GM18505 (cell line): ENCODE results near the gene SMIM43.
"Not testable (repeated sequence)": the region's sequence is repeated elsewhere in the genome, so short reads cannot be mapped to it uniquely, and the experiment has no call there.

ENCODE experiments used
- ATAC-seq: cut with Tn5 transposase; IDR thresholded peaks from one replicate; pipeline ENCODE4 v1.9.1; 2021; ENCODE audit not compliant: unreplicated experiment
- POLR2A ChIP-seq: IDR thresholded peaks from 4 replicates; pipeline ENCODE4 v1.6.1; 2011; ENCODE audit warnings: borderline replicate concordance; ENCODE audit not compliant: insufficient read depth, insufficient read length; ENCODE audit errors: extremely low read depth

The SMIM43 gene

DNA sequence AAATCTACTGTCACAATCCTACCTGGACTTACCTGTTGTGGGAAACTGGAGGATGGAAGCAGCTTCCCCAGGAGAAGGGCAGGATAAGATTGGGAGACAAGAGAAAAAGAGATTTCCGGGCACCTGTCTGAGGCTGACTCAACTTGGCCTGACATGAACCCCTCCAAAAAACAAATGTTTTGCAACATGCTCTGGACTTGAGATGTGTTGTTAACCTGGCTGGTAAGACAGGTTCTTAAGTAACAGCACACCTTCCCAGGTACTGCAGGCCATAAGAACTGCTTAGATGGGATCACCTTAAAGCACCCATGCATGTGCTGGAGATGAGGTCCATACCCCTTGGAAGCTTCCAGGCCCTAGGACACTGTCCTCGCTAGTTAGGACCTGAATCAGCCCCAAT is 4.4 kb upstream of the SMIM43 start:
- TF ChIP-seq POLR2A: no peak
- ATAC-seq: no peak

DNA sequence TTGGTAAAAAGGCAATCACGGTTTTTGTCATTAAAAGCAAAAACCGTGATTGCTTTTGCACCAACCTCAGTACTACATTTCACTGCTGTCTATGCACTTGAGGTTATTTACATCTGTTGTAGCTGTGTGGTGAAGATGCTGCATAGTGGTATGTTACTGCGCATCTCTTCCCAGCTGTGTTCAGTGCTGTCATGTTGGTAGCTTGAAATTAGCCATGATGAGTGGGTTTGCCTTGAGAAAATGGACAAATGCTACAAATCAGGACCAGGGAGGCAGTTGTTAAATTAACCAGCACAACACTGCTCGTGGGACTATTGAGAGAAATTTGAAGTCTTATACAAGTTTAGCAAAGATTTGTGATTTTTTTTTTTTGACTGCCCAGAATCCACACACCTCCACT is 2.2 kb upstream of the SMIM43 start:
- no peak for ATAC-seq
- TF ChIP-seq POLR2A: no peak

DNA sequence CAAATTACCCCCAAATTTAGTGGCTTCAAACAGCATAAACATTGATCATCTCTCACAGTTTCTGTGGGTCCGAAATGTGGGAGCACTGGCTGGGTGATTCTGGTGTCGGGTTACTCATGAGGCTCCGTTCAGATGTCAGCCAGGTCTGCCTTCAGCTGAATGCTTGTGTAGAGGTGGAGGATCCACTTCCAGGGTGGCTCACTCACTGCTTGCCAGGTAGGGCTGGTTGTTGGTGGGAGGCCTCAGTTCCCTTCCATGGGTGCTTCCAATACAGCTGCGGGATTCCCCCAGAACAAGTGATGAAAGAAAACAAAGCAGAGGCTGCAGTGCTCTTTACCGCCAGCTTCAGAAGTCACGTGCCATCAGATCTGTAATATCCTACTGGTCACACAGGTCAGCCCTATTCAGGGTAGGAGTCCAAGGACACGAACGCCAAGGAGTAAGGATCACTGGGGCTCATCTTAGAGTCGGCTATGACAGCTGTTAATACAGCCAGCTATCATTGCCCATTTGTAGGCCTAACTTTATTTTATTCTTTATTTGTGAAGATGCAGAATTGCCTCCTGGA is 1.1 kb upstream of the SMIM43 start:
- no peak for TF ChIP-seq POLR2A

DNA sequence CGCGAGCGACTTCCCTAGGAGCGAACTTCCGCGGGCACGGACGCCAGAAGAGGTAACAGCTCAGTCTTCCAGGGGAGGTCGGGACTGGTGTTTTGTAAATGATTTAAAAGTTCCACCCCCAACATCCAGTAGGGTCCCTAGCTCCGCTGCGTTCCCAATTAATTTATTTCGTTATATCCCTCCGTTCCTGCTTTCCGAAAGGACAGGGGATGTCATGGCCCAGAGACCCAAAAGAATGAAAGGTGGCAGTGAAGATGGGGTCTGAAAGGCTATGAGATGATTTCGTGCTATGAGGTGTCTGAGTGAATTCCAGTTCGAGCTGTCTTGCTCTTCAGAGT is 373 bp upstream of the SMIM43 start:
- ATAC-seq: no peak
- no peak for TF ChIP-seq POLR2A

More for the DNA sequence above, 1.1 kb upstream of the SMIM43 start:
- ATAC-seq: no peak

DNA sequence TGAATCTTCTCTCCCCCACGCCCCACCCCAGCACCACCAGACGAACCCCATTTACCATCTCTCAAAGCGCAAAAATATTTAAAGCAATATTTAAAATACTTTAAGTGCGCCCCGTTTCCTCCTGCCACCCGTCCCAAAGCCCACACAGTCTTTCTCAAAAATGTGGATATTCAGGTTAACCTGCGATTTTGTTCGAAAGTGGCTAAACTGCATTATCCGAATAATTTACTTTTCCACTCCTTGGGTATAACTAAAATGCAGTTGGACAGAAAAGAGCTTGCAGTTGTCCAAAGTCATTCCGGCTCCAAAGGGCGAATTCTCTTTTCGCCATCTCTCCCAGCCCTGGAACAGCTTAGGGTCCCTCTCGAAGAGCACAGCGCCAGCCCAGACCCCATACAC is 662 bp downstream of the SMIM43 start:
- ATAC-seq: no peak
- no peak for TF ChIP-seq POLR2A

DNA sequence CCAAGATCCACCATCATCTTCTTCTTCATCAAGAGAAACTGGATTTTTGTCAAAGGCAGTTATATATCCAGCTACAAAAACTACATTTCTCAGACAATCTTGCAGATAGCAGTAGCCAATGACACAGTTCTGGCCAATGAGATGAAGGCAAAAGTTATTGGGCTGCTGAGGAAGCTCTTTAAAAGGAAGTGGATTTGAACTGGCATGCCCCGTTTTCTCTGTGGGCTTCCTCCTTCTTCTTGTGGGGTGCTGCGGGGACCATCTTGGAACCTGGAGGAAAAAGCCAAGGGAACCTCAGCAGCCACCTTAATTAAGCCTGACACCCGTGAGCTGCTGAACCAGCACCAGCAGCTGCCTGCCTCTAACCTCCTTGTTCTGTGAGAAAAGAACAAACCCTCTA is 4.8 kb downstream of the SMIM43 start:
- no peak for ATAC-seq
- no peak for TF ChIP-seq POLR2A

DNA sequence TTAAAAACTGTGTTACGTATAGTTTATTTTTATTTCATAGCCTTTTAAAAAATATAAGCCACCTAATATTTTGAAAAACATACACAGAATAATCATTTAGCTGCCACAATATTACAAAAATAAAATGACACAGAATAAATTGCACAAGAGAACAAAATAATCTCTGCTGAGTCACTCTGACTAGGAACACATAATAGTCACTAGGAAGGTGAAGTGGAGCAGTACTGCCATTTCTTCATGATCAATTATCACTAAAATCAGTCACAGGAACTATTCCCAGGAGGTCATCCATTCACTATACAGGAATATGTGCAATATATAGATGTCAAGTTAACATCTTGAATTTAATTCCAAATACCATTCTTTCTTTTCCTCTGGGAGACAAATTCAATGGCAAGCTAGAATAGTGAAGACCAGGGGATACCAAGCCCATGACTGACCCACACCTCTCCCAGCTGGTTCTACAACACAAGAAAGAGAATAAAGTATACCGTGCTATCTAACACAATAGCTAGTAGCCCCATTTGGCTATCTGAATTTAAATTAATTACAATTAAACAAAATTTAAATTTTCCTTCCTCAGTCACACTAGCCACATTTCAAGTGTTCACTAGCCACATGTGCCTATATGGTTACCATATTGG is 5.9 kb downstream of the SMIM43 start:
- no peak for TF ChIP-seq POLR2A
- ATAC-seq: no peak

DNA sequence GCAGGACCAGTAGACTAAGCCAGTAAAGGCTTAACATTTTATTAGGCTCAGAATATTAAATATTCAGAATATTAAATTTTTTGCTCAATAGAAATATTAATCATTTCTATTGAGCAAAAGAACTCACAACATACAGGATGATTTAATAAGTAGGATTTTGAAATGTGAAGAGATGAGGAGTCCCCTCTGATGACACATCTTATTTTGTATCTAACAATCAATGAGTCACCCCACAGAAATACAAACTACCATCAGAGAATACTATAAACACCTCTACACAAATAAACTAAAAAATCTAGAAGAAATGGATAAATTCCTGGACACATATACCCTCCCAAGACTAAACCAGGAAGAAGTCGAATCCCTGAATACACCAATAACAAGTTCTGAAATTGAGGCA is 12.8 kb downstream of the SMIM43 start:
- ATAC-seq: not testable (repeated sequence)

DNA sequence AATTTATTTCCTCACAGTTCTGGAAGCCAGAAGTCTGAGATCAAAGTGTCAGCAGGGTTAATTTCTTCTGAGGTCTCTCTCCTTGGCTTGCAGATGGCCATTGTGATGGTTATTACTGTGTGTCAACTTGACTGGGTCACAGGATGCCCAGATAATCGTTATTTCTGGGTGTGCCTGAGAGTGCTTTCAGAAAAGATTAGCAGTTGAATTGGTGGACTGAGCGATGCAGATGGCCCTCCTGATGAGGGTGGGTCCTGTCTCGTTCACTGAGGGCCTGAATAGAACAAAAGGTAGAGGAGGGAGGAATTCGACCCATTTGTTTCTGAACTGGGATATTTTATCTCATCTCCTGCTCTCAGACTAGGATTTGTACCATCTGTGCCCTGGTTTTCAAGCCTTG is 15.7 kb downstream of the SMIM43 start:
- TF ChIP-seq POLR2A: no peak
- ATAC-seq: no peak

DNA sequence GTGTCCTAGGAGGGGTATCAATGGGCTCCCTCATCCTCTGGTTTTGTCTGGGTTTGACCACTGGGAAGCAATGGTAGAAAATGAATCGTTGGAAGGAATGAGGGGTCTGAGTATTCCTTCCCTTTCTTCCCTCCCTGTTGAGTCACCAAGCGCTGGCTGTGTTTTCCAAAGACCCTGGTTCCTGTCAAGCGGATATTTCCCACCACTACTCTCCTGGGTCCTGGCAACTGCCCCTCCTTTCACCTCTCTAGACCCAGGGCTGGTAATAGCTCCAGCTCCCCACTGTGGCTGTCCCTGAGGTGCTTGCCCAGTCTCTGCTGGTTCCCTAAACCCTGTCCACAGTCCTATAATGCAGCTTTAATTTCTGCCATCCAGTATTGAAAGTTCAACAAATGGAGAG is 22.2 kb downstream of the SMIM43 start:
- no peak for ATAC-seq
- no peak for TF ChIP-seq POLR2A

DNA sequence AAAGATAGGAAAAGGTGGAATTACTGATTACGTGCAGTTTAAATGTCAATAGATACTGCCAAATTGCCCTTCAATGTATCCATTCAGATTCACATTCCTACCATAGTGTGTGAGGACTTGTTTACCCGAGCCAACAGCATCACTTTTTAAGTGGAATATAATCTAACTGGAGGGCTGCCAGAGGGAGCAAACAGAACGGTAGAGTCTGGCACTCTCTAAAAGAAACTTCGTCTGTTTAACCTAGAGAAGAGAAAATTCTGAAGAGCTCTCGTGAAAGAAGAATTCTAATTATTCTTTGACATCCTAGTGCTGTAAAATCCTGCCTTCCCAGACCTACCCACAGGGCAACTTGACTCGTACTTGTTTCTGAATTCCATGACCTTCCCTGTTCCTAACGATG is 23.2 kb downstream of the SMIM43 start:
- no peak for ATAC-seq
- TF ChIP-seq POLR2A: no peak

DNA sequence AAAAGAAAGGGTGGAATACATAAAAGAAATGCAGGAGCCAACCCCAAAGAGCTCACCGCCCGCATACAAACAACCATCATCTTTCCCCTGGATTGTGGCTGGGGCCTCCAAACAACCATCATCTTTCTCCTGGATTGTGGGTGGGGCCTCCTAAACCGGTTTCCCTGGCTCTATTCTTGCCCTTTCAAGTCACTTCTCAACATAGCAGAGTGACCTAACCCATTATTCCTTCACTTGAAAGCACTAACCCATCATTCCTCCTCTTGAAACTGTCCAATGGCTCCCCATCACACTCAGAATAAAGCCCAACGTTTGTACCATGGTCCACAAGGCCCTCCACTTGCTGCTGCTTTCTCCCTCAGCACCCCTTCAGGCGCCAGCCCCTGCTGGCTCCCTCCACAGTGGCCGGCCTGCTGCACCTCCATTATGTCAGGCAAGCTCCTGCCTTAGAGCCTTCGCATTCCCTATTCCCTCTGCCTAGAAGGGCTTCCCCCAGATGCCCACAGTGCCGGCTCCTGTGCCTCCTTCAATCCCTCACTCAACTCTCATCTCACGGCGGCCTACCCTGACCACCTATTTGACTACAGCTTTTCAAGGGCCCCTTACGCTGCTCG is 24.1 kb downstream of the SMIM43 start:
- TF ChIP-seq POLR2A: no peak
- ATAC-seq: no peak

DNA sequence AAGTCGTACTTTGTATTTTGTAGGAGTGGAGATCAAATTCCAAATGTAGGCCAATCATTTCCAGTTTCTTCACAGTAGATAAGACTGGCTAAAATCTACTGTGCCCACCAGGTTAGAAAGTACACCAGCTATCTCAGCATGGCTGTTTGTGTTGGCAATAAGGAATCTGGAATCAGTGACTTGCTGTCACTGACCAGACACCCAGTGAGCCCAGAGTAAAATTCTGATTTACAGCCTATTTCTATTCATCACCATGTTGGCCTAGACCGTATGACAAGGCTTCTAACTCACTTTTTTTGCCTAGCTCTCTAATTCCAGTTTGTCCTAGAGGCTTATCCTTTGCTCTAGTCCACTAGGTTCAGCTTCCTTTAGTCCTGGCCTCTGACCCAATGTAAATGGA is 25.4 kb downstream of the SMIM43 start:
- no peak for TF ChIP-seq POLR2A
- no peak for ATAC-seq

DNA sequence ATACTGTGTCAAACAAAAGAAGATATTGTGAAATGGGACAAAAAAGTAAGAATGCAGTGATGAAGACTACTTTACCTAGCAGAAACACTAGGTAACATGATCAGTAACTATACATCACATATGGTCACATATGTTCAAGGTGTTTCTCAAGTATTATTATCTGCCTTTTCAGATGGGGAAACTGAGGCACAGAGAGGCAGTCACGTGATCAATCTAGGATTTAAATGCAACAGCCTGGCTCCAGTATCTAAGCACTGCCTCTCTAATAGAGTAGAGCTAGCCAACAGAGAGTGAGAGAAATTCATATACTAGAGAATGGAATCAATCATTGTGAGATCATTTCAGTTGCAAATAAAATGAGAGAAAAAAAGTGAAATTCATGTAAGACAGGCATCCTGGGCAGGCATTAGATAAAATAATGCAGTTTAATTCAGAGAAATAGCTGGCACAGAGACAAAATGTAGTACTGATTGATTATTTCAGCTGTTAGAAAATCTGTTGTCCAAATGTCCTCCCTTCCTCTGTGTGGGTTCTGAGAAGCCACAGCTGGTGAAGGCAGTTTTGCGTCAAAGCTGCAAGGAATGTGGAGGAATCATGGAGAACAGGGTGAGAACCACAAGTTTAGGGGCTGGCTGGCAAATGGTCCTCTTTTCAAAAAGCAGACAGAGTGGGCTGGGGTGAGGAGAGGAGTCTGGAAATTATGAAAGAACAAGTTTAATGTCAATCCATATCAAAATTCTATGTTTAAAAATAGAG is 26.0 kb downstream of the SMIM43 start:
- TF ChIP-seq POLR2A: no peak
- no peak for ATAC-seq
